Middle frontal gyrus (tissue), 1 donor: Measurements from ENCODE around the gene RNF227.
"Not testable (repeated sequence)": the region's sequence is repeated elsewhere in the genome, so short reads cannot be mapped to it uniquely, and the experiment has no call there.

ENCODE experiments used
- DNase-seq: peaks from one replicate; pipeline ENCODE4 v3.0.0-alpha.2; 2015; ENCODE audit warnings: low spot score; ENCODE audit errors: extremely low spot score

RNF227 gene

GRCh38 chr17:7915611-7916384 lies at the start of gene RNF227:
TSS of gene RNF227 (minus strand) at chr17:7916289. CDS start at chr17:7916195, 94 bp downstream.
- peak; percentile 73 for DNase-seq

DNA sequence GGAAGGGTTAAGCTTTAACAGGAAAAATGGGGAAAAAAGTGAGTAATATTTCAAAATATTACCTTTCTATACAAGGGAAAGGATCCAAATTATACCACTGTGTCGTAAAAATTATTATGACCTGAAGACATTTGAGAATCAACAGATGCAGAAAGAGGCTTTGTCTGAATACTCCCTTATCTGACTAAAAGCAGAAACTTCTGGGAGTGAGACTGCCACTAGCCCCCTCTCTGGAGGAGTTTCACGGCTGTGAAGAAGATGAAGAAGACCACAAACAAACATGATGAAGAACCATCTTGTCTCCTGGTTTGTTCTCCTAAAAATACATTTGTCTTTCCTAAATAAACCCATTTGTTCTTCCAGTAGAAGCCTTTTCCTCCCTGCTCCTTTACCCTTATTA lies 45.3 kb upstream of the RNF227 start:
- no peak for DNase-seq

- DNase-seq = no peak
These were observed 43.6 kb upstream of the RNF227 start for GRCh38 chr17:7959503-7960253.

DNA sequence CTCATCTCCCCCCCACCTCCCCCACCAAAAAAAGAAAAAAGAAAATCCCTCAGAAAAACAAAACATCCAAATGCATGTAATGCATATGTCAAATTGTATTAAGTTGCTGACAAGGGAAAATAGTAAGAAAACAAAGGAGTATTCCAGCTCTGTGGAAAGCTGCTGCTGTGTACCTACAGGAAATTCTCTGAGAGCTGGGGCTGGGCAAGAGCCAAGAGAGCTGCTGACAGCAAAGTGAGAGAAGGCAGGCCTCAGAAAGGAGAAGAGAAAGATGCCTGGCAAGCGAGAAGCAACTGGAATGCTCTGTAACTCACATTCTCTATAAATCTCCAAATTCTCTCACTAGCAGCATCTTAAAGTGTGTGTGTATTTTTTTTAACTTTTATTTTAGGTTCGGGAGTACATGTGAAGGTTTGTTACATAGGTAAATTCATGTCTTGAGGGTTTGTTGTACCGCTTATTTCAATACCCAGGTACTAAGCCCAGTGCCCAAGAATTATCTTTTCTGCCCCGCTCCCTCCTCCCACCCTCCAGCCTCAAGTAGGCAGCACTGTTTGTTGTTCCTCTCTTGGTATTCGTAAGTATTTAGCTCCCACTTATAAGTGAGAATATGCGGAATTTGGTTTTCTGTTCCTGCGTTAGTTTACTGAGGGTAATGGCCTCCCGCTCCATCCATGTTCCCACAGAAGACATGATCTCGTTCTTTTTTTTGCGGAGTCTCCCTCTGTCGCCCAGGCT lies 40.3 kb upstream of the RNF227 start:
- DNase-seq = no peak

GRCh38 chr17:7955414-7956227 lies 39.5 kb upstream of the RNF227 start:
- no peak for DNase-seq

DNA sequence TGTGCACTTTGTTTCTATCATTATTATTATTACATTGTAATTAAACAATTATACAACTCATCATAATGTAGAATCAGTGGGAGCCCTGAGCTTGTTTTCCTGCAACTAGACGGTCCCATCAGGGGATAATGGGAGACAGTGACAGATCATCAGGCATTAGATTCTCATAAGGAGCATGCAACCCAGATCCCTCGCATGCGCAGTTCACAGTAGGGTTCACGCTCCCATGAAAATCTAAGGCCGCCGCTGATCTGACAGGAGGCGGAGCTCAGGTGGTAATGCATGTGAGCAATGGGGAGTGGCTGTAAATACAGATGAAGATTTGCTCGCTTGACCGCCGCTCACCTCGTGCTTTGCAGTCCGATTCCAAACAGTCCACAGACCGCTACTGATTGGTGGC lies 37.2 kb upstream of the RNF227 start:
- not testable (repeated sequence) for DNase-seq

- no peak for DNase-seq
These were observed 35.2 kb upstream of the RNF227 start for GRCh38 chr17:7951143-7951792.

GRCh38 chr17:7950578-7950977 lies 34.5 kb upstream of the RNF227 start:
- DNase-seq = no peak

- no peak for DNase-seq
These were observed 31.6 kb upstream of the RNF227 start for GRCh38 chr17:7947651-7948050.

- DNase-seq = no peak
These were observed 30.4 kb upstream of the RNF227 start for GRCh38 chr17:7946441-7946840.

DNA sequence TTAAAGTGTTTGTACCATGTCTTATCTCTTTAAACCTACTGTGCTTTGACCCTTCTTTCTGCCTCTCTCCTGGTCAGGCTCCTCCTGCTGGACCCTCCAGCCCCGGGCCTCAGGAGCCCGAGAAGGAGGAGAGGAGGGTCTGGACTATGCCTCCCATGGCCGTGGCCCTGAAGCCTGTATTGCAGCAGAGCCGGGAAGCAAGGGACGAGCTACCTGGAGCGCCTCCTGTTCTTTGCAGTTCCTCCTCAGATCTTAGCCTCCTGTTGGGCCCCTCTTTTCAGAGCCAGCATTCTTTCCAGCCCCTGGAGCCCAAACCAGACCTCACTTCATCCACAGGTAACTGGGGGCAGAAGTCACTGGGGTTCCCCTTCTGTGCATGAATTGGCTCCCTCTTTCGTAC lies 29.6 kb upstream of the RNF227 start:
- no peak for DNase-seq

- DNase-seq = no peak
These were observed 28.2 kb upstream of the RNF227 start for GRCh38 chr17:7944326-7944725.

- DNase-seq = no peak
These were observed 27.2 kb upstream of the RNF227 start for GRCh38 chr17:7943291-7943690.

DNA sequence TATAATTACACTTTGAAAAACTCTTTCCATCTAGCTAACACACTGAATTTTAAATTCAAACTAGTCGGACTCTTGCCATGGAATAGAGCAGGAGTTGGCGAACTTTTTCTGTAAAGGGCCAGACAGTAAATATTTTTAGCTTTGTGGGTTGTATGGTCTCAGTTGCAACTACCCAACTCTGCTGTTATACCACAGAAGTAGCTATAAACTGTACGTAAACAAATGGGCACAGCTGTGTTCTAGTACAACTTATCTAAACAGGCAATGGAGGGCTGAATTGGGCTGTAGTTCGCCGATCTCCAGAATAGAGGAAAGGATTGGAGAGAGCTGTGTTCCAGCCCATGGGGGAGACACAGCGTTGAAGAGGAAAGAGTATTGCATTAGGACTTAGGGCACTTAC lies 24.7 kb upstream of the RNF227 start:
- DNase-seq = no peak

DNA sequence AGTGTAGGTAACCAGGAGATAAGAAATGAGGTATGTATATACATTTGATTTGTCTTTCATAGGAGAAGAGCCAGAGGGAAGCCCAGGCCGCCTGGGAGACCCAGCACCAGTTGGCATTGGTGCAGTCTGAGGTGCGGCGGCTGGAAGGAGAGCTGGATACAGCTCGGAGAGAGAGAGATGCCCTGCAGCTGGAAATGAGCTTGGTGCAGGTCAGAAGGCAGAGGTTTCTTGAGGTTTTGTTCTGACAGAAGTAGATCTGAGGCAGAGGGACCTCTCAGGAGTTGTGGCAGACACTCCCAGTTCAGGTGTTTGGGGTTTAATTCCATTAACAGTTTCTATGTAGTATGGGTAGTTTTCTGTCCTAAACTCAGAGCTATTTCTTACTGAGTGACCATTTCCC lies 23.9 kb upstream of the RNF227 start:
- no peak for DNase-seq

DNA sequence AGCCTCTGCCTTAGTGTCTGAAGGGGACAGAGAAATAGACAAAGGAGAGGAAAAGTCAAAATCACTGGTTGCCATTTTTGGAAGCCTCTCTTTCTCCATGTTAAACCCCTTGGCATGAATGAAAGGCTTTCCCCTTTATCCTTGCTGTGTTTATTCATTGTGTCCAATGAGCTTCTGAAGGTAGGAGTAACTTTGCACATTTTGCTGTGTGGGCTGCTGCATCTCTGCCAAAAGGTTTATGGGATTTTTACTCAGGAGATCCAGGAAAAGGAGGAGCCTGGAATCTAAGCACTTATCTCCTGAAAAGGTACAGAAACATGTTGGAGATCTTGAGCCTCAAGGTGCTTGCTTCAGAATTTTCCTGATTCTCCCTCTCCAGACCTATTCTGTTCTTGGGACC lies 19.8 kb upstream of the RNF227 start:
- DNase-seq = no peak

DNA sequence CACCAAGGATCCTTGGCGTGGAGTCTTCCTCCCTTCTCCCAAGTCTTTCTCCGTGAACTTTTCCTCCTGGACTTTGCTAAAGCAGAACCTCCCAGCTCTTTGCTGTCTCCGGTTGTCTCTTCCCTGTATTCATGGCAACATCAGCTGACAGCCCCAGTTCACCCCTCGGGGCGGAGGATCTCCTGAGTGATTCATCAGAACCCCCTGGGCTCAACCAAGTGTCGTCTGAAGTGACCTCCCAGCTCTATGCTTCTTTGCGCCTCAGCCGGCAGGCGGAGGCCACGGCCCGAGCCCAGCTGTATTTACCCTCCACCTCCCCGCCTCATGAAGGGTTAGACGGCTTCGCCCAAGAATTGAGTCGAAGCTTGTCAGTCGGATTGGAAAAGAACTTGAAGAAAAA lies 16.9 kb upstream of the RNF227 start:
- DNase-seq = no peak

DNA sequence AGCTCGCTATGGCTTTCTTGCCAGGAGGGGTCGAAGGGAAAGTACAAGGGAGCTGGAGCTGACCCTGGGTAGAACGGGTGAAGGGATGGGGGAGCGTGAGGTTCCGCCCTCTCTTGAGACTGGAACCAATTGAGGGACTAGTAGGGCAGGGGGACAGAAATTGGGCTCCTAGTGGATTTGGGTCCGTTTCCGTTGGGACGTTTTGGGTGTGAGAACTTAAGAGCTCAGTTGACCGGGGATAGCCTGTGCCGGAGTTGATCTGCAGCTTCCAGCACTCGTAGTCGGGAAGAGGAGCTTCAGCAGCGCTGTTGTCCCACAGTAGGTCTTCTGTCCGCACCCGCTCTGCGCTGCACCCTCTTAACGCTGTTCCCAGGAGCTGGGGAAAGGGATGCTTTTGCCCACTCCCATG lies 16.4 kb upstream of the RNF227 start:
- no peak for DNase-seq

- DNase-seq = peak; percentile 98
These were observed 15.8 kb upstream of the RNF227 start, which contains the start of the genes CNTROB and TRAPPC1 for GRCh38 chr17:7931709-7932482. TSS of gene CNTROB (plus strand) at chr17:7932206. CDS start at chr17:7933080, 874 bp downstream. TSS of gene TRAPPC1 (minus strand) at chr17:7931946. CDS start at chr17:7931829, 117 bp downstream.
